ENCODE measurements around the gene INO80.
A peak's percentile ranks its signal among the peaks of the same experiment; 100 is the strongest.
"Not testable (repeated sequence)": the region's sequence is repeated elsewhere in the genome, so short reads cannot be mapped to it uniquely, and the experiment has no call there.

The INO80 gene

GRCh38 chr15:41116962-41117252 is 827 bp upstream of the INO80 start:
- DNase-seq: no peak

- peak; percentile 77 for DNase-seq
Measured at GRCh38 chr15:41115652-41116115, 396 bp downstream of the INO80 start.

GRCh38 chr15:41115161-41115651 is 874 bp downstream of the INO80 start:
- DNase-seq: no peak

- DNase-seq: no peak
Measured at GRCh38 chr15:41106947-41107346, 9.1 kb downstream of the INO80 start.

GRCh38 chr15:41105348-41106334 is 10.4 kb downstream of the INO80 start:
- no peak for DNase-seq

- no peak for DNase-seq
Measured at GRCh38 chr15:41104234-41104633, 11.8 kb downstream of the INO80 start.

- DNase-seq: no peak
Measured at GRCh38 chr15:41102854-41103253, 13.2 kb downstream of the INO80 start.

- no peak for DNase-seq
Measured at GRCh38 chr15:41096178-41096577, 19.9 kb downstream of the INO80 start.

GRCh38 chr15:41085029-41085428 is 31.1 kb downstream of the INO80 start:
- no peak for DNase-seq

GRCh38 chr15:41080144-41080543 is 35.9 kb downstream of the INO80 start:
- DNase-seq: no peak

- no peak for DNase-seq
Measured at GRCh38 chr15:41079717-41080116, 36.4 kb downstream of the INO80 start.

- not testable (repeated sequence) for DNase-seq
Measured at GRCh38 chr15:41078879-41079278, 37.2 kb downstream of the INO80 start.

GRCh38 chr15:41078125-41078524 is 38.0 kb downstream of the INO80 start:
- no peak for DNase-seq

GRCh38 chr15:41073028-41073427 is 43.1 kb downstream of the INO80 start:
- no peak for DNase-seq

- no peak for DNase-seq
Measured at GRCh38 chr15:41072013-41072412, 44.1 kb downstream of the INO80 start.

GRCh38 chr15:41066516-41066915 is 49.6 kb downstream of the INO80 start:
- DNase-seq: no peak

- DNase-seq: no peak
Measured at GRCh38 chr15:41061667-41062066, 54.4 kb downstream of the INO80 start.

GRCh38 chr15:41060505-41060904 is 55.6 kb downstream of the INO80 start:
- no peak for DNase-seq

GRCh38 chr15:41056810-41057209 is 59.3 kb downstream of the INO80 start:
- no peak for DNase-seq

- no peak for DNase-seq
Measured at GRCh38 chr15:41055706-41056105, 60.4 kb downstream of the INO80 start.

GRCh38 chr15:41051139-41051538 is 64.9 kb downstream of the INO80 start:
- no peak for DNase-seq

- DNase-seq: no peak
Measured at GRCh38 chr15:41048852-41049251, 67.2 kb downstream of the INO80 start.

GRCh38 chr15:41048397-41048796 is 67.7 kb downstream of the INO80 start:
- no peak for DNase-seq

GRCh38 chr15:41047474-41047873 is 68.6 kb downstream of the INO80 start:
- DNase-seq: no peak
